Measurements from ENCODE around the gene ATP5PO.
"Not testable (repeated sequence)": the region's sequence is repeated elsewhere in the genome, so short reads cannot be mapped to it uniquely, and the experiment has no call there.

DNA sequence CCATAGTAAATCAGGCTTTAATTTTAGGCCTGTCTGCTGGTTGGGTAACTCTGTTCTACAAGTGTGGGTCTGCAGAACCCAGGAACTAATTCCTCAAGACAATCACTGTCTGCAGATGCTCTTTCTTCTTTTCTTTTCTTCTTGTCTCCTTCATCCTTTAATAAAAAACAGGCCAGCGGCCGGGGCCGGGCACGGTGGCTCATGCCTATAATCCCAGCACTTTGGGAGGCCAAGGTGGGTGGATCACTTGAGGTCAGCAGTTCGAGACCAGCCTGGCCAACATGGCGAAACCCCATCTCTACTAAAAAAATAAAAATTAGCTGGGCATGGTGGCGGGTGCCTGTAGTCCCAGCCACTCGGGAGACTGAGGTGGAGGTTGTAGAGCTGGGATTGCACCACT lies 52.4 kb downstream of the ATP5PO start:
- not testable (repeated sequence) for TF ChIP-seq ARNTL (CRISPR knock-in tag; IDR thresholded peaks at IDR 0.05; ENCODE audit: borderline replicate concordance, low read depth); RARB (CRISPR knock-in tag; IDR thresholded peaks at IDR 0.05); OSR1 (CRISPR knock-in tag; IDR thresholded peaks at IDR 0.05); ISL1 (CRISPR knock-in tag; IDR thresholded peaks at IDR 0.05); ESRRG (CRISPR knock-in tag; IDR thresholded peaks at IDR 0.05); ZFP3 (CRISPR knock-in tag; IDR thresholded peaks at IDR 0.05)
- TF ChIP-seq, protein P1, sequence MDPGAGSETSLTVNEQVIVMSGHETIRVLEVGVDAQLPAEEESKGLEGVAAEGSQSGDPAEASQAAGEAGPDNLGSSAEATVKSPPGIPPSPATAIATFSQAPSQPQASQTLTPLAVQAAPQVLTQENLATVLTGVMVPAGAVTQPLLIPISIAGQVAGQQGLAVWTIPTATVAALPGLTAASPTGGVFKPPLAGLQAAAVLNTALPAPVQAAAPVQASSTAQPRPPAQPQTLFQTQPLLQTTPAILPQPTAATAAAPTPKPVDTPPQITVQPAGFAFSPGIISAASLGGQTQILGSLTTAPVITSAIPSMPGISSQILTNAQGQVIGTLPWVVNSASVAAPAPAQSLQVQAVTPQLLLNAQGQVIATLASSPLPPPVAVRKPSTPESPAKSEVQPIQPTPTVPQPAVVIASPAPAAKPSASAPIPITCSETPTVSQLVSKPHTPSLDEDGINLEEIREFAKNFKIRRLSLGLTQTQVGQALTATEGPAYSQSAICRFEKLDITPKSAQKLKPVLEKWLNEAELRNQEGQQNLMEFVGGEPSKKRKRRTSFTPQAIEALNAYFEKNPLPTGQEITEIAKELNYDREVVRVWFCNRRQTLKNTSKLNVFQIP (CRISPR knock-in tag; IDR thresholded peaks at IDR 0.05; ENCODE audit: borderline replicate concordance, low read depth), result not testable (repeated sequence)
- TF ChIP-seq, protein P2, sequence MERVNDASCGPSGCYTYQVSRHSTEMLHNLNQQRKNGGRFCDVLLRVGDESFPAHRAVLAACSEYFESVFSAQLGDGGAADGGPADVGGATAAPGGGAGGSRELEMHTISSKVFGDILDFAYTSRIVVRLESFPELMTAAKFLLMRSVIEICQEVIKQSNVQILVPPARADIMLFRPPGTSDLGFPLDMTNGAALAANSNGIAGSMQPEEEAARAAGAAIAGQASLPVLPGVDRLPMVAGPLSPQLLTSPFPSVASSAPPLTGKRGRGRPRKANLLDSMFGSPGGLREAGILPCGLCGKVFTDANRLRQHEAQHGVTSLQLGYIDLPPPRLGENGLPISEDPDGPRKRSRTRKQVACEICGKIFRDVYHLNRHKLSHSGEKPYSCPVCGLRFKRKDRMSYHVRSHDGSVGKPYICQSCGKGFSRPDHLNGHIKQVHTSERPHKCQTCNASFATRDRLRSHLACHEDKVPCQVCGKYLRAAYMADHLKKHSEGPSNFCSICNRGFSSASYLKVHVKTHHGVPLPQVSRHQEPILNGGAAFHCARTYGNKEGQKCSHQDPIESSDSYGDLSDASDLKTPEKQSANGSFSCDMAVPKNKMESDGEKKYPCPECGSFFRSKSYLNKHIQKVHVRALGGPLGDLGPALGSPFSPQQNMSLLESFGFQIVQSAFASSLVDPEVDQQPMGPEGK (CRISPR knock-in tag; IDR thresholded peaks at IDR 0.05; ENCODE audit: borderline replicate concordance), result not testable (repeated sequence)
- TF ChIP-seq, protein P3, sequence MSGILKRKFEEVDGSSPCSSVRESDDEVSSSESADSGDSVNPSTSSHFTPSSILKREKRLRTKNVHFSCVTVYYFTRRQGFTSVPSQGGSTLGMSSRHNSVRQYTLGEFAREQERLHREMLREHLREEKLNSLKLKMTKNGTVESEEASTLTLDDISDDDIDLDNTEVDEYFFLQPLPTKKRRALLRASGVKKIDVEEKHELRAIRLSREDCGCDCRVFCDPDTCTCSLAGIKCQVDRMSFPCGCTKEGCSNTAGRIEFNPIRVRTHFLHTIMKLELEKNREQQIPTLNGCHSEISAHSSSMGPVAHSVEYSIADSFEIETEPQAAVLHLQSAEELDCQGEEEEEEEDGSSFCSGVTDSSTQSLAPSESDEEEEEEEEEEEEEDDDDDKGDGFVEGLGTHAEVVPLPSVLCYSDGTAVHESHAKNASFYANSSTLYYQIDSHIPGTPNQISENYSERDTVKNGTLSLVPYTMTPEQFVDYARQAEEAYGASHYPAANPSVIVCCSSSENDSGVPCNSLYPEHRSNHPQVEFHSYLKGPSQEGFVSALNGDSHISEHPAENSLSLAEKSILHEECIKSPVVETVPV (CRISPR knock-in tag; IDR thresholded peaks at IDR 0.05), result not testable (repeated sequence)

Data from SK-N-SH treated with all-trans-retinoic acid at 6 μM for 48 hours (cell line).